Keratinocyte (primary cell): ENCODE results near the gene TNS1.

ENCODE experiments used
- CTCF ChIP-seq, 3 experiments: IDR thresholded peaks in 1 of 3; conservative IDR thresholded peaks in 1 of 3; optimal IDR thresholded peaks in 1 of 3; 2 replicates in 2 of 3; 3 replicates in 1 of 3; pipeline versions ENCODE3 to v1.5.1; 2011; ENCODE audit warnings: low read length in 3 of 3, mild to moderate bottlenecking in 3 of 3, moderate library complexity in 2 of 3, control low read depth in 1 of 3, inconsistent platforms in 1 of 3; ENCODE audit not compliant: insufficient read depth in 2 of 3; ENCODE audit errors: extremely low read depth in 1 of 3
- EZH2 ChIP-seq: IDR thresholded peaks from one replicate; pipeline ENCODE4 v1.6.1; 2012; ENCODE audit warnings: inconsistent platforms, mild to moderate bottlenecking, low read length, moderate library complexity

DNA sequence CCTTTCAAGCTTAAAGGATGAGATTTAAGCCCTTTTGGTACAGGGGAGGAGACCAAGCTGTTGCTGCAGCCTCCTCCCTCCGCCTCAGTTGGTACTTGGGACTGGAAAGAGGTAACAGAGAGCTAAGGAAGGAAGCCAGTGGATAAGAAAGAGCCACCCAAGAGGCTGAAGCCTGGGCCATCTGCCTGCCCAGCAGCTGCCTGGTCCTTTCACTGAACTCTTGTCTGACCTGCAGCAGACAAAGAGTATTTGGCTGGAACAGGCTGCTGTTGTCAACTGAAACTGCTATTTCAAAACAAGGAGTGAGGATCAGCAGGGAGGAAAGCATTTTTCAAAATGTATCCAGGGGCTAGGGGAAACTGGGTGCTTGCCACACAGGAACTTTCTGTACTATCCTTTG, 30.3 kb downstream of the TNS1 start:
- no peak for TF ChIP-seq CTCF (optimal IDR thresholded peaks at IDR 0.05 in 1 of 3, IDR thresholded peaks at IDR 0.05 in 1 of 3, conservative IDR thresholded peaks at IDR 0.05 in 1 of 3; ENCODE audit: extremely low read depth in 1 of 3, insufficient read depth in 2 of 3, low read length in 3 of 3)
- TF ChIP-seq EZH2 = no peak
